22Rv1 (cell line): ENCODE measurements around the gene TRAK1.

Experiments
- CTCF ChIP-seq: fragments of 450-650 bp; IDR thresholded peaks from 2 replicates; pipeline ENCODE4 v1.5.1; 2017; ENCODE audit warnings: mild to moderate bottlenecking
- ZFX ChIP-seq: fragments of 450-650 bp; IDR thresholded peaks from 2 replicates; pipeline ENCODE4 v1.6.1; 2017; ENCODE audit warnings: antibody characterized with exemption, borderline replicate concordance

DNA sequence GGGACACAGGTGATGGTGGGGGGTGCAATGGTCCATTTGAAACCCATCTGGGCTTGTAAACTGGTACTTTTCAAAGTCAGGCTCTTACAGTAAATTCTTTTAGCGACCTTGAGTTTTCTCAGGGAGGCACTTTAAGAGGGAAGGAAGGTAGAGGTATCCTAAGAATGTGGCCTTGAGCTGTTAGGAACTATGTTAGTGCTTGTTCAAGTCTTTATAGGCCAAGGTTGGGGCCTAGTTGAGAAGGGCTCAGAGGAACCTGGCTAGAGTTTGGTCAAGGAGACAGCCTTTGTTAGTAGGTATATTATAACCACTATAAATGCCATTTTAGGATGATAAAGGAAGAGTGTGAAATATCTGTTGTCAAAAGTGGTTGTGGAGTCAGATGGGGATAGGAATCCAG is 184.1 kb downstream of the TRAK1 start:
- TF ChIP-seq CTCF (no peak), ZFX (no peak)
